Stimulated activated CD4-positive, alpha-beta T cell treated with anti-CD3 and anti-CD28 coated beads, Interleukin-15, amount 100 ng/mL, for 48 hours (primary cell): ENCODE data around the gene SAMD4B.
"Not testable (repeated sequence)": the region's sequence is repeated elsewhere in the genome, so short reads cannot be mapped to it uniquely, and the experiment has no call there.

Source experiments
- DNase-seq, 2 donors: peaks; one replicate each; pipeline ENCODE4 v3.0.0-alpha.2; 2020; ENCODE audit warnings: low read depth in 2 of 2

The SAMD4B gene

GRCh38 chr19:39314016-39314728, 28.0 kb upstream of the SAMD4B start:
- no peak for DNase-seq

GRCh38 chr19:39315933-39316332, 26.3 kb upstream of the SAMD4B start:
- DNase-seq, result no peak

GRCh38 chr19:39316627-39317321, 25.4 kb upstream of the SAMD4B start:
- no peak for DNase-seq

GRCh38 chr19:39317476-39317875, 24.7 kb upstream of the SAMD4B start:
- DNase-seq, result no peak

- no peak for DNase-seq
These were observed 24.1 kb upstream of the SAMD4B start for GRCh38 chr19:39318071-39318470.

- DNase-seq, result no peak
These were observed 23.5 kb upstream of the SAMD4B start for GRCh38 chr19:39318690-39319089.

- no peak for DNase-seq
These were observed 22.9 kb upstream of the SAMD4B start for GRCh38 chr19:39319098-39319891.

GRCh38 chr19:39319892-39320248, 22.4 kb upstream of the SAMD4B start:
- DNase-seq, result no peak

- DNase-seq, result no peak
These were observed 20.9 kb upstream of the SAMD4B start for GRCh38 chr19:39321117-39321831.

GRCh38 chr19:39321832-39322176, 20.4 kb upstream of the SAMD4B start:
- DNase-seq, result no peak

- no peak for DNase-seq
These were observed 17.9 kb upstream of the SAMD4B start for GRCh38 chr19:39324242-39324842.

GRCh38 chr19:39325778-39326665, 16.2 kb upstream of the SAMD4B start:
- no peak for DNase-seq

- DNase-seq, result no peak
These were observed 14.7 kb upstream of the SAMD4B start for GRCh38 chr19:39327363-39328045.

GRCh38 chr19:39328046-39328705, 14.0 kb upstream of the SAMD4B start:
- DNase-seq, result peak; percentile 59 to 72

- no peak for DNase-seq
These were observed 12.3 kb upstream of the SAMD4B start for GRCh38 chr19:39329948-39330347.

- DNase-seq, result no peak
These were observed 9.9 kb upstream of the SAMD4B start for GRCh38 chr19:39332293-39332692.

- not testable (repeated sequence) for DNase-seq
These were observed 9.5 kb upstream of the SAMD4B start for GRCh38 chr19:39332738-39333137.

- DNase-seq, result no peak
These were observed 8.7 kb upstream of the SAMD4B start for GRCh38 chr19:39333507-39333906.

GRCh38 chr19:39334444-39334976, 7.7 kb upstream of the SAMD4B start:
- no peak for DNase-seq
